K562 (cell line): ENCODE results near the gene ERICH2. TPM values are rescaled to one million over a fixed set of nuclear protein-coding genes. Genes with fewer than 3 reads are reported as not detected.
A peak's percentile ranks its signal among the peaks of the same experiment; 100 is the strongest.

ENCODE experiments used
- BHLHE40 ChIP-seq: IDR thresholded peaks from 2 replicates; pipeline ENCODE4 v1.6.1; 2011; ENCODE audit warnings: low read length, improper control_type of control experiment
- FOXP1 ChIP-seq: sonication (generic); formaldehyde crosslinking; IDR thresholded peaks from 2 replicates; pipeline ENCODE4 v1.8.0; 2022; ENCODE audit warnings: mild to moderate bottlenecking, missing genetic modification reagents
- HDAC6 ChIP-seq: IDR thresholded peaks from 2 replicates; pipeline ENCODE4 v1.6.1; 2012; ENCODE audit warnings: low read depth, mild to moderate bottlenecking, control low read depth, inconsistent platforms, low read length, moderate library complexity
- JUNB ChIP-seq: fragments of 450-650 bp; formaldehyde crosslinking; conservative IDR thresholded peaks from 2 replicates; pipeline ENCODE4 v1.4.0; 2020; ENCODE audit warnings: mild to moderate bottlenecking
- NCOA1 ChIP-seq: fragments of 450-650 bp; IDR thresholded peaks from 2 replicates; pipeline ENCODE4 v1.6.1; 2016; ENCODE audit warnings: low read depth
- PCBP2 ChIP-seq: fragments of 200-400 bp; formaldehyde crosslinking; IDR thresholded peaks from 2 replicates; pipeline ENCODE4 v1.6.1; 2018; ENCODE audit warnings: low read length, low read depth, mild to moderate bottlenecking, moderate library complexity; ENCODE audit not compliant: poor library complexity, severe bottlenecking
- PRMT5 ChIP-seq: sonication (generic); formaldehyde crosslinking; IDR thresholded peaks from 2 replicates; pipeline ENCODE4 v1.5.0; 2020; ENCODE audit warnings: missing genetic modification reagents
- SUPT5H ChIP-seq: fragments of 450-650 bp; IDR thresholded peaks from 2 replicates; pipeline ENCODE4 v1.6.1; 2016
- TAF7 ChIP-seq: fragments of 450-650 bp; IDR thresholded peaks from 2 replicates; pipeline ENCODE4 v1.6.1; 2016; ENCODE audit warnings: missing genetic modification characterization, missing compliant biosample characterization
- TOE1 ChIP-seq, 2 experiments: fragments of 450-650 bp in 1 of 2; sonication (generic) in 1 of 2; formaldehyde crosslinking in 1 of 2; IDR thresholded peaks; 2 replicates each; pipeline versions ENCODE4 v1.7.1 to v1.8.0; 2016 to 2022; ENCODE audit warnings: borderline replicate concordance in 2 of 2, mild to moderate bottlenecking in 2 of 2, antibody characterized with exemption in 1 of 2, inconsistent platforms in 1 of 2, low read depth in 1 of 2, missing genetic modification reagents in 1 of 2, moderate library complexity in 1 of 2
- ZNF121 ChIP-seq: sonication (generic); formaldehyde crosslinking; conservative IDR thresholded peaks from 2 replicates; pipeline ENCODE4 v1.8.0; 2022; ENCODE audit warnings: missing genetic modification reagents
- ZNF274 ChIP-seq: IDR thresholded peaks from 2 replicates; pipeline ENCODE4 v1.6.1; 2011; ENCODE audit warnings: low read depth, mild to moderate bottlenecking, low read length, moderate library complexity, borderline replicate concordance
- ZNF583 ChIP-seq: fragments of 250-450 bp; sonication (Bioruptor Pico); IDR thresholded peaks from 2 replicates; pipeline ENCODE4 v1.4.0; 2020
- ZNF830 ChIP-seq: fragments of 250-450 bp; sonication (Bioruptor Pico); IDR thresholded peaks from 2 replicates; pipeline ENCODE4 v1.5.0; 2021; ENCODE audit warnings: mild to moderate bottlenecking
- polyA plus RNA-seq, 8 experiments: library from polyadenylated mRNA; depleted of rRNA in 4 of 8; stranded (reverse) in 5 of 8; unstranded in 3 of 8; fragments of >200 nt; fragmentation: Nextera tagmentation in 2 of 8; fragmentation: Illumina TruSeq in 1 of 8; extraction: Ambion mirVana in 2 of 8; extraction: Trizol in 1 of 8; gene quantifications; 2 replicates each; pipeline versions ENCODE4 v1.2.1 to v1.2.3, GENCODE V29; 2011 to 2014; ENCODE audit warnings: inconsistent platforms in 1 of 8, missing spikeins in 1 of 8
- total RNA-seq, 7 experiments: library from RNA; depleted of rRNA in 6 of 7; stranded (reverse); fragments of >200 nt in 6 of 7; fragmentation: Illumina TruSeq in 2 of 7; extraction: Trizol in 2 of 7; gene quantifications; 2 replicates each; pipeline versions ENCODE4 v1.2.1 to v1.2.3, GENCODE V29; 2011 to 2021; ENCODE audit warnings: low replicate concordance in 1 of 7
- TF ChIP-seq, protein P1 (sequence below): sonication (generic); formaldehyde crosslinking; IDR thresholded peaks from 2 replicates; pipeline ENCODE4 v1.8.0; 2023; ENCODE audit warnings: mild to moderate bottlenecking, missing genetic modification reagents
- TF ChIP-seq, protein P2 (sequence below): fragments of 250-450 bp; sonication (Bioruptor Pico); IDR thresholded peaks from 2 replicates; pipeline ENCODE4 v1.5.0; 2021
- TF ChIP-seq, protein P3 (sequence below): sonication (generic); formaldehyde crosslinking; IDR thresholded peaks from 2 replicates; pipeline ENCODE4 v1.8.1; 2023; ENCODE audit warnings: mild to moderate bottlenecking, missing genetic modification reagents
- TF ChIP-seq, protein P4 (sequence below): fragments of 250-450 bp; sonication (Bioruptor Pico); IDR thresholded peaks from 2 replicates; pipeline ENCODE4 v1.5.0; 2022; ENCODE audit warnings: mild to moderate bottlenecking

The ERICH2 gene
- total and polyA plus RNA-seq, 9 of the 15 experiments (the other 6 are each of a cell fraction or from before 2014, with no cell fraction given), result 0.85 to 2.4 (median 1.6) TPM

DNA sequence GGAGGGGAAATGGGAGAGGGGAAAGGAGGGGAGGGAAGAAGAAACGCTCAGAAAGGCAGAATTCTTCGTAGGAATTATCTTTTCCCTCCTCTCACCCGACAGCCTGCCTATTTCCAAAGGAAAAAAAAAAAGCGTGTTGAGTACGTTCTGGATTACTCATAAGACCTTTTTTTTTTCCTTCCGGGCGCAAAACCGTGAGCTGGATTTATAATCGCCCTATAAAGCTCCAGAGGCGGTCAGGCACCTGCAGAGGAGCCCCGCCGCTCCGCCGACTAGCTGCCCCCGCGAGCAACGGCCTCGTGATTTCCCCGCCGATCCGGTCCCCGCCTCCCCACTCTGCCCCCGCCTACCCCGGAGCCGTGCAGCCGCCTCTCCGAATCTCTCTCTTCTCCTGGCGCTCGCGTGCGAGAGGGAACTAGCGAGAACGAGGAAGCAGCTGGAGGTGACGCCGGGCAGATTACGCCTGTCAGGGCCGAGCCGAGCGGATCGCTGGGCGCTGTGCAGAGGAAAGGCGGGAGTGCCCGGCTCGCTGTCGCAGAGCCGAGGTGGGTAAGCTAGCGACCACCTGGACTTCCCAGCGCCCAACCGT is 46.4 kb downstream of the ERICH2 start, which contains the start of gene GAD1 (continued):
- TF ChIP-seq, protein P1, sequence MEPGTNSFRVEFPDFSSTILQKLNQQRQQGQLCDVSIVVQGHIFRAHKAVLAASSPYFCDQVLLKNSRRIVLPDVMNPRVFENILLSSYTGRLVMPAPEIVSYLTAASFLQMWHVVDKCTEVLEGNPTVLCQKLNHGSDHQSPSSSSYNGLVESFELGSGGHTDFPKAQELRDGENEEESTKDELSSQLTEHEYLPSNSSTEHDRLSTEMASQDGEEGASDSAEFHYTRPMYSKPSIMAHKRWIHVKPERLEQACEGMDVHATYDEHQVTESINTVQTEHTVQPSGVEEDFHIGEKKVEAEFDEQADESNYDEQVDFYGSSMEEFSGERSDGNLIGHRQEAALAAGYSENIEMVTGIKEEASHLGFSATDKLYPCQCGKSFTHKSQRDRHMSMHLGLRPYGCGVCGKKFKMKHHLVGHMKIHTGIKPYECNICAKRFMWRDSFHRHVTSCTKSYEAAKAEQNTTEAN (CRISPR knock-in tag), result no peak
- no peak for TF ChIP-seq ZNF830
- TF ChIP-seq TOE1 (IDR thresholded peaks at IDR 0.05; ENCODE audit: borderline replicate concordance), result peak; percentile 55; the same call in 1 of the 2 replicates
- no peak for TF ChIP-seq TOE1 (CRISPR knock-in tag; IDR thresholded peaks at IDR 0.05; ENCODE audit: borderline replicate concordance, low read depth)
- 0 out of 2 replicates have a peak, but pooled peaks have one; percentile 60 for TF ChIP-seq HDAC6
- no peak for TF ChIP-seq FOXP1 (CRISPR knock-in tag)
- TF ChIP-seq, protein P2, sequence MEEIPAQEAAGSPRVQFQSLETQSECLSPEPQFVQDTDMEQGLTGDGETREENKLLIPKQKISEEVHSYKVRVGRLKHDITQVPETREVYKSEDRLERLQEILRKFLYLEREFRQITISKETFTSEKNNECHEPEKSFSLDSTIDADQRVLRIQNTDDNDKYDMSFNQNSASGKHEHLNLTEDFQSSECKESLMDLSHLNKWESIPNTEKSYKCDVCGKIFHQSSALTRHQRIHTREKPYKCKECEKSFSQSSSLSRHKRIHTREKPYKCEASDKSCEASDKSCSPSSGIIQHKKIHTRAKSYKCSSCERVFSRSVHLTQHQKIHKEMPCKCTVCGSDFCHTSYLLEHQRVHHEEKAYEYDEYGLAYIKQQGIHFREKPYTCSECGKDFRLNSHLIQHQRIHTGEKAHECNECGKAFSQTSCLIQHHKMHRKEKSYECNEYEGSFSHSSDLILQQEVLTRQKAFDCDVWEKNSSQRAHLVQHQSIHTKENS (CRISPR knock-in tag), result no peak
- TF ChIP-seq TAF7, result no peak
- no peak for TF ChIP-seq SUPT5H
- TF ChIP-seq BHLHE40, result peak; percentile 94
- TF ChIP-seq, protein P3, sequence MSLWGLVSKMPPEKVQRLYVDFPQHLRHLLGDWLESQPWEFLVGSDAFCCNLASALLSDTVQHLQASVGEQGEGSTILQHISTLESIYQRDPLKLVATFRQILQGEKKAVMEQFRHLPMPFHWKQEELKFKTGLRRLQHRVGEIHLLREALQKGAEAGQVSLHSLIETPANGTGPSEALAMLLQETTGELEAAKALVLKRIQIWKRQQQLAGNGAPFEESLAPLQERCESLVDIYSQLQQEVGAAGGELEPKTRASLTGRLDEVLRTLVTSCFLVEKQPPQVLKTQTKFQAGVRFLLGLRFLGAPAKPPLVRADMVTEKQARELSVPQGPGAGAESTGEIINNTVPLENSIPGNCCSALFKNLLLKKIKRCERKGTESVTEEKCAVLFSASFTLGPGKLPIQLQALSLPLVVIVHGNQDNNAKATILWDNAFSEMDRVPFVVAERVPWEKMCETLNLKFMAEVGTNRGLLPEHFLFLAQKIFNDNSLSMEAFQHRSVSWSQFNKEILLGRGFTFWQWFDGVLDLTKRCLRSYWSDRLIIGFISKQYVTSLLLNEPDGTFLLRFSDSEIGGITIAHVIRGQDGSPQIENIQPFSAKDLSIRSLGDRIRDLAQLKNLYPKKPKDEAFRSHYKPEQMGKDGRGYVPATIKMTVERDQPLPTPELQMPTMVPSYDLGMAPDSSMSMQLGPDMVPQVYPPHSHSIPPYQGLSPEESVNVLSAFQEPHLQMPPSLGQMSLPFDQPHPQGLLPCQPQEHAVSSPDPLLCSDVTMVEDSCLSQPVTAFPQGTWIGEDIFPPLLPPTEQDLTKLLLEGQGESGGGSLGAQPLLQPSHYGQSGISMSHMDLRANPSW, result no peak
- no peak for TF ChIP-seq NCOA1
- TF ChIP-seq ZNF274, result no peak
- no peak for TF ChIP-seq ZNF121 (CRISPR knock-in tag)
- no peak for TF ChIP-seq PRMT5 (CRISPR knock-in tag)
- TF ChIP-seq ZNF583 (CRISPR knock-in tag), result no peak
- TF ChIP-seq, protein P4, sequence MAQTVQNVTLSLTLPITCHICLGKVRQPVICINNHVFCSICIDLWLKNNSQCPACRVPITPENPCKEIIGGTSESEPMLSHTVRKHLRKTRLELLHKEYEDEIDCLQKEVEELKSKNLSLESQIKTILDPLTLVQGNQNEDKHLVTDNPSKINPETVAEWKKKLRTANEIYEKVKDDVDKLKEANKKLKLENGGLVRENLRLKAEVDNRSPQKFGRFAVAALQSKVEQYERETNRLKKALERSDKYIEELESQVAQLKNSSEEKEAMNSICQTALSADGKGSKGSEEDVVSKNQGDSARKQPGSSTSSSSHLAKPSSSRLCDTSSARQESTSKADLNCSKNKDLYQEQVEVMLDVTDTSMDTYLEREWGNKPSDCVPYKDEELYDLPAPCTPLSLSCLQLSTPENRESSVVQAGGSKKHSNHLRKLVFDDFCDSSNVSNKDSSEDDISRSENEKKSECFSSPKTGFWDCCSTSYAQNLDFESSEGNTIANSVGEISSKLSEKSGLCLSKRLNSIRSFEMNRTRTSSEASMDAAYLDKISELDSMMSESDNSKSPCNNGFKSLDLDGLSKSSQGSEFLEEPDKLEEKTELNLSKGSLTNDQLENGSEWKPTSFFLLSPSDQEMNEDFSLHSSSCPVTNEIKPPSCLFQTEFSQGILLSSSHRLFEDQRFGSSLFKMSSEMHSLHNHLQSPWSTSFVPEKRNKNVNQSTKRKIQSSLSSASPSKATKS (CRISPR knock-in tag), result no peak
- no peak for TF ChIP-seq JUNB (CRISPR knock-in tag)
- TF ChIP-seq PCBP2, result no peak
